Amygdala (tissue), 56 donors: ENCODE data around the gene ZBED4.

ENCODE experiments used
- DNase-seq, 56 donors: peaks; one replicate each; lab custom pipeline; 2025; lab: John Stamatoyannopoulos, UW

ZBED4 gene

GRCh38 chr22:49825944-49826602 lies 27.6 kb upstream of the ZBED4 start:
- DNase-seq = no peak

GRCh38 chr22:49826603-49827270 lies 26.9 kb upstream of the ZBED4 start:
- DNase-seq = peak in 14 of 56 donors; percentile 12 to 44 (median 22)

- no peak for DNase-seq
Observed at GRCh38 chr22:49827271-49827852, 26.3 kb upstream of the ZBED4 start.

DNA sequence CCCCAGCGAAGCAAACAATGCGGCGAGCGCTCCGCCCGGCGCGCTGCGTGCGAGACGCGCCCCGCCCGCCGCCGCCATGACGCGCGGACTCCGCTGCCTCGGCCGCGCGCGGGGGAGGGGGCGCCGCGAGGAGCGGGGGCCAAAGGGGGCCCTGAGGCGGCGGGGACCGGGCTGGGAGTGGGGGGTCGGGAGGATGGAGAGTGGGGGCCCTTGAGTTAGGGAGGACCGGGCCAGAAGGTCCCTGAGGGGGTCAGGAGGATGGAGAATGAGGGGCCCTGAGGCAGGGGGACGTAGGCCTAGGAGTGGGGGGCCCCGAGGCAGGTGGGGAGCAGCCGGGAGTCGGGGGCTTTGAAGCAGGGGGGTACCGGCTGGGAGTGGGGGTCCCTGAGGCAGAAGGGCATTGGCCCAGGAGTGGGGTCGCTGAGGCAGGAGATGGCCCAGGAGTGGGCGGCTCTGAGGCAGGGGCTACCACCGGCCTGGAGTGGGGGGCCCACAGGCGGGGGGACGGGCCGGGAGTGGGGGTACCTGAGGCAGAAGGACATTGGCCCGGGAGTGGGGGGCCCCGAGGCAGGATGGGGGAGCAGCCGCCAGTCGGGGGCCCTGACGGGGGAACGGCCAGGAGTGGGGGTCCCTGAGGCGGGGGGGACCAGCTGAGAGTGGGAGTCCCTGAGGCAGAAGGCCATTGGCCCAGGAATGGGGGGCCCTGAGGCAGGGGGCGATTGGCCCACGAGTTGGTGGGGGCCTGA lies 25.6 kb upstream of the ZBED4 start, which contains the start of gene BRD1:
Gene BRD1, minus strand, starts transcription at position 21 of the 746 bp plus-strand sequence. CDS start 3,556 bp downstream, outside the sequence.
- peak in 20 of 56 donors; percentile 3 to 63 (median 34) for DNase-seq

GRCh38 chr22:49828599-49828965 lies 25.1 kb upstream of the ZBED4 start:
- DNase-seq = no peak

GRCh38 chr22:49829044-49829853 lies 24.4 kb upstream of the ZBED4 start:
- no peak for DNase-seq

DNA sequence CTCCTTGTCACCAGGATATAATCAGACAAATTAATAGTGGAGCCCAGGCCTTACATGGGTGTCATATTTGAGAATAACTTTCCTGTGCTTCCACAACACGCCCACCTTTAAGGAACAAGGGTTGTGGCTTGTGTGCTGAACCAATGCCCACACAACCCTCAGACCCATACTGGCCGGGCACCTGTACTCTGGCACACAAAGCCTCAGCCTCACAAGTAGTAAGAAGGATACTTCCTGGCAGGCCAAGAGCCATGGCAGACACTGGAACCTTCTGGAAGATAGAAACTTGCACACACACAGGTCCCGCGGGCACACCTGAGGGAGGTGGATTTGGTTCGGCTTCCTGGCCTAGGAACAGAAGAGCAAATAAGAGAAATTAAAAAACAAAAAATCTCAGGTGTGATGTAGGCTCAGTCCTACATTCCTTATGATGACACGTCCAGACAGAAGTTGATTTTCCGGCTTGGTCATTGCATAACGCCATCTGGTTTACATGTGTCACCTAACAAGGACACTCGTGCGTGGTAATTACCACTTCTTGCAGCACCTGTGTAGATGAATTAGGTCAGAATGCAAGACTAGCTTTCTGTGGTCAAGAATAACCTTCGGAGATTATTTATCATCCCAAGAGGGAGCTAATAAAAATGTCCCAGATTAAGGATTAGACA lies 20.2 kb upstream of the ZBED4 start:
- no peak for DNase-seq

DNA sequence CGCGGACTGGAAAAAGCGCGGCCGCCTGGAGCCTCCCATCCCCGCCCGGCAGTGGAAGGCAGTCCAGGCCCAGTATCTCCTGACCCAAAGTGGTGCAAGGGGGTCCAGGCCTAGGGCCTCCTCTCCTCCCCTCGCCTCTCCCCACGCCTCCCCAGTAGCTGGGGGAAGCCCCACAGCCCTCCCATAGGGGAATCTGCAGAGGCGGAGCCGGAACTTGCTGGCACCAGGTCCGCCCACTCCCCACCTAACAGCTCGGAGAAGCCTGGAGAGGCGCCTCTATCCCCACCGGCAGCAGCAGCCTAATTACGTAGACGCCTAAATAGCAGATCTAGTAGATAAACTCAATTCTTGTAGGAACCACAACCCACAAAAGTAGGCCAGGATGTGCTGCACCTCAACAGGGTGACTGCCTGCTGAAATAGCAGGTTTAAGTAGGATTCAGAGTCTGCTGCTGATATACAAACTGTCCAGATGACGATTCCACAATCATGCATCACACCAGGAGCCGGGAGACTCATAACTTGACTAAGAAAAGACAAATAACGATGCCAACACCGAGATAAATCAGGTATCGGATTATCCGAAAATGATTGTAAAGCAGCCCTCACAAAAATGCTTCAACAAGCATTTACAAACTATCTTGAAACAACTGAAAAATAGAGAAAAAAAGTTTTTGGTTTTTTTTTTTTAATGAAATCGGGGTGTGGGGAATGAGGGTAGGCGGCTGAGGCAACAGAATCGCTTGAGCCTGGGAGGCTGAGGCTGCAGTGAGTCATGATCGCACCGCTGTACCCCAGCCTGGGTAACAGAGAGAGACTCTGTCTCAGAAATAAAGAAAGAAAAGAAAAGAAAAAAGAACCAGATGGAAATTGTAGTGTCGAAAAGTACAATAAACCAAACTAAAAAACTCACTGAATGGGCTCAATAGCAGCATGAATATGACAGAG lies 14.6 kb upstream of the ZBED4 start:
- DNase-seq = no peak

DNA sequence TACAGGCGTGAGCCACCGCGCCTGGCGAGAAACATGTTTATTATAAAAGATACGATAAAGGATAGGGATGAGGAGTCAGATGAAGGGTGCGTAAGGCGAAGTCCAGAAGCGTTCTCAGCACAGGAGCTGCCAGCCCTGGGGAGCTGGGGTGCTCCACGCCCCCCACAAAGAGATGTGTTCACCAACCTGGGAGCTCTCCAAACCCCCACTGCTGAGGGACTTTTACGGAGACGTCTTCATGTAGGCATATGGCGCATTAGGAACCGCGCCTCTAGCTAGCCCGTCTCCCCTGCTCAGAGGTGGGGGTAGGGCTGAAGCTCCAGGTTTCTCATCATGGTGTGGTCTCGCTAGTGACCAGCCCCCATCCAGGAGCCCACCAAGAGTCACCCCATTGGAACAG lies 8.4 kb upstream of the ZBED4 start:
- DNase-seq = no peak

GRCh38 chr22:49845666-49846459 lies 7.8 kb upstream of the ZBED4 start:
- no peak for DNase-seq

DNA sequence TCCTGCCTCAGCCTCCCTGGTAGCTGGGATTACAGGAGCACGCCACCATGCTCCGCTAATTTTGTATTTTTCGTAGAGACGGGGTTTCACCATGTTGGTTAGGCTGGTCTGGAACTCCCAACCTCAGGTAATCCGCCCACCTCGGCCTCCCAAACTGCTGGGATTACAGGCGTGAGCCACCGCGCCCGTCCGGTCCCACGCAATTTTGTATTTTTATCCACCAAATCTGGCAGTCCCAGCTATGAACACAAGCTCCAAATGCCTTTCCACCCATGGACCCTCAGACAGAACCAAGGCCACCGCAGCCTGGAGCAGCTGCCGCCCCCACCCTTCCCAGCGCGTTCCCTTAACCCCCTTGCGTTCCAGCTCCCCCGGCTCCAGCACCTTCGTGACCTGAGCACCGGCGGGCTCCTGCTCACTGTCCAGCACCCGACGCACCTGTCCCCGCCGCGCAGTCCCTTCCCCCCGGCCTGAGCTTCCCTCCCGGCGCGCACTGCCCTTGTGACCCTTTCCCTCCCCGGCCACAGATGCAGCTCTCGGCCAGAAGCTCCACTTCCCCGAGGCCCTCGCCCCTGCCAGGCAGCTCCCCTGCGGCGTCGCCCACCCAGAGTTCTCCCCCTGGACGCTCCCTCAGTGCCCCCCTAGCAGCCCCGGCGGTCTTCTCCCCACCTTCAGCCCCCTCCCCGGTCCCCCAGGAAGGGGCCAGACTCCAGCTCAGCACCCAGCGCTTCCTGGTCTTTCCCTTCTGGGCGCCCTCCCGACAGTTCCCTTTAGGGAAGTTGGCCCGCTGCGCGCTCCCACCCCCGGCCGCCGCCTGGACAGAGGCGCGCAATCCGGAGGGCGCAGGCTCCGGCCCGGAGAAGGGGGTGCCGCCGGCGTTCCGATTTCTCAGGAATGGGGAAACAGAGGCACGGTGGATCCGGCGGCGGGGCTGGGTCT lies 5.6 kb upstream of the ZBED4 start:
- no peak for DNase-seq

DNA sequence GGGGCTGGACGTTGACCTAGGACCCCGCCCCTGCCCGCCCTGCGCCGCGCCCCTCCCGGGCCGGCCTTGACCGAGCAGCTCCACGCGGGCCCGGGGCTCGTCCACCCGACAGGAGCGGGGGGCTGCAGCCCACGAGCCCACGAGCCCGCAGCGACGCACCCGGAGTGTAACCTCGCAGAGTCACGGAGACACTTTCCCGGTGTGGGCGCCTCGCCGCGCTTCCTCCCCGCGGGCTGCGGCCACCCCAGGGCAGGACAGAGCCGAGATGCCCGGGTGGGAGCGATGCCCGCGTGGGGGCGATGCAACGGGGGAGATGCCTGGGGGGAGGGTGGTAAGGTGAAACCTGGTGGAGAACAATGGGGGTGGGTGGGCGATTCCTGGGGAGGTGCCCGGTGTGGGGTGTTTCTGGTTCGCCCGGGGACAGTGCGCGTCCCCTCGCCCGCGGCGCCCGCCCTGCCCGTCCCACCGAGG lies 4.9 kb upstream of the ZBED4 start:
- DNase-seq = no peak

GRCh38 chr22:49849161-49850020 lies 4.3 kb upstream of the ZBED4 start:
- no peak for DNase-seq

DNA sequence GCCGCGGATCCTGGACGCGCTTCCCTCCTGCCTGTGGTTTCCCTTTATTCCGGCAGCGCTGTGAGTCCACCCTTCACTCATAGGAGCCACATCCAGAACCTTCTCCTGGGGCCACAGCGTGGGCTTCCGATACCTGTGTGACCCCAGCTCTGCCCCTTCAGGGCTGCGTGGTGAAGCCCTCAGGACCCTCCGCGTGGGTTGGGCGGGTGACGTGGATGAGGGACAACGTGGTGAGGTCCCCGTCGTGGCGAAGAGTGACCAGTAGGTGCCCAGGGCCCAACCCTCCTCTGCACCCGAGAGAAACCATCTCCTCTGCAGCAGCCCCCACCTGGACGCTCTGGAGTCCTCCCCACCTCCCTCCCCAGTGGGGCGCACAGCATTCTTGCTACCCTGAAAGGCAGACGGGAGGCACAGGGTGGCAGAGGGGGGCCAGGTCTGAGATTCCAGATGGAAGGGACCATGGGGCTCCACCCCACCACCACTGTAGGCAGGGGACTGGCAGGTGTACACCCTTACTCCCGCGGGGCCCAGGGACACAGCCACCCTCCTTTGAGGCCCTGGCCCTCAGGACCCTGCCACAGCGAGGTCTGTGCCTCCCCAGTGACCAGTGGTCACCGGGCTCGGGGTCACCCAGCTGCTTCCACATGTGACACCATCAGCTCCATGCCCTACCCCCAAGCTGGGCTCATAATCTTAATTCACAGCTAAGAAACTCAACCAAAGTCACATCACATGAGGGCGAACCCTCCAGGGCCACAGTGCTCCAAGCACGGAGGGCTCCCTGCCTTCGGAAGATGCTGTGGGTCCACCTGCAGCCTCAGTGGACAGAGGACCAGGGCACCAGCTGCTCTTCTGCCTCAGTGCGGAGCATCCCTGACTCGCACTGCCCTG lies 3.4 kb upstream of the ZBED4 start:
- DNase-seq = no peak
